NCI-H69 (cell line): ENCODE measurements around the gene ARID5A.
"Not testable (repeated sequence)": the region's sequence is repeated elsewhere in the genome, so short reads cannot be mapped to it uniquely, and the experiment has no call there.

ENCODE experiments used
- DNase-seq: peaks from one replicate; lab custom pipeline; 2025; lab: John Stamatoyannopoulos, UW

The ARID5A gene

DNA sequence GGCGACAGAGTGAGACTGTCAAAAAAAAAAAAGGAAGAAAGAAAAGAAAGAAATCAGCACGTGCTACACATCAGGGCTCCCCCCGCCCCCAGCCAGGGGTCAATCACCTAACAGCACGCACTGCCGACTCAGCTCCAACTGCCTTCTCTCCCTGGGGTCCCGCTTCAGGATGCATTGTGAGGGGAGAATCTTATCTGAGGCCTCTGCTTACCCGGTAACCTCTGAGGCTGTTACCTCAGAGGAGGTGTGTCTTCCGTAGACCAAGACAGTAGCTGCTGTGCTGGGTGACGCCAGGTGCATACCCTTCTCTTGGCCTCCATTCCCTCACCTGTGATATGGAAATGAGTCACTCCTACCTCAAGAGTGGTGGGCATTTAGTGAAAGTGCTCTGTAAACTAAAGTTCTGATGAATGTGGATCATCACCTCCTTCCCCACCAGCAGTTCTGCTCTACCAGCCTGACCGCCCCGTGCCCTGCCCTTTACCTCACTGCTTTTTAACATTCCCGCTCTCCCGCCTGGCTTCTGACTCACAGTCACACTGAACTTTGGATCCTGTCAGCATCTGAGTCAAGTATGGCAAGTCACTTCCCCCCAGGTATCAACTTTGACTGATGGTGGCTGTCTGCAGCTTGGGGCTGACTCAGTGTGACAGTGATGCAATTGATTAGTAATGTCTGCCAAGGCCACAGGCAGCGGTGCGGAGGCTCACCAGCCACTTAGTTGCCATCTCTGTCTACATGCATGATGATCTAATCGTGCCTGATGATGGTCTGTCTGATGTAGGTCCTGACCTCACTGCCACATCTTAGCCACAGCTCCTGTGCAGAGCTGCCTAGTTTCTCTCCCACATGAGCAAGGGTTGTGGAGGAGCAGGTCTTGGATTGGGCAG lies 20.1 kb downstream of the ARID5A start:
- peak; percentile 21 for DNase-seq

DNA sequence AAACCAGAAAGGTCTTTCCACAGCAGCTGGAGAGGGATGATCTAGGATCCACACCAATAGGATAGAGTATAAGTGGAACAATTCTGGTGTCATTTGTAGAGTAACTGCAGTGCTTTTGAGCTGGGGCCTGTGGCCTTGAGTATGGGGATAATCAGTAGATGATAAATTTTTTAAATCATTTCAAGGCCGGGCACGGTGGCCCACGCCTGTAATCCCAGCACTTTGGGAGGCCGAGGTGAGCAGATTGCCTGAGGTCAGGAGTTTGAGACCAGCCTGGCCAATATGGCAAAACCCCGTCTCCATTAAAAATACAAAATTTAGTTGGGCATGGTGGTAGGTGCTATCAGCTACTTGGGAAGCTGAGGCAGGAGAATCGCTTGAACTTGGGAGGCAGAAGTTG lies 20.9 kb downstream of the ARID5A start:
- DNase-seq: not testable (repeated sequence)

- no peak for DNase-seq
Measured at GRCh38 chr2:96558061-96558460, 21.5 kb downstream of the ARID5A start.

DNA sequence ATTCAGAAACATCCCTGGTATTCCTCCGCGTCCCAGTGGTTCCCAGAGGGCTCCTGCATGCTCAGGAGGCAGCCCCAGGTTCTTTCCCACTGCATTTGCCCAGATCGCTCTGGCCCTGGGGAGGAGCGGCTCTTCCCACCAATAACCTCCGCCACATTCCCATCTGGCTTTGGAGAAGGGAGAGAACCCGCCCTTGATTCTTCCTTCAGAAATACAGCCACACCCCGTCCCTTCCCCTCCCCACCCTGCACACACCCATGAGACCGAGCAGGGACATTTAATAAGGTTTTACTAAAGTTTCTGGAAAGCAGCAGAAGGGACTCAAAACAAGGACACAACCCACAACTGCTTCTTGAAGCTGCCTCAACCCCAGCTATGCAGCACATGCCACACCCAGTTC lies 21.9 kb downstream of the ARID5A start:
- no peak for DNase-seq

GRCh38 chr2:96564026-96564425 lies 27.5 kb downstream of the ARID5A start:
- no peak for DNase-seq

DNA sequence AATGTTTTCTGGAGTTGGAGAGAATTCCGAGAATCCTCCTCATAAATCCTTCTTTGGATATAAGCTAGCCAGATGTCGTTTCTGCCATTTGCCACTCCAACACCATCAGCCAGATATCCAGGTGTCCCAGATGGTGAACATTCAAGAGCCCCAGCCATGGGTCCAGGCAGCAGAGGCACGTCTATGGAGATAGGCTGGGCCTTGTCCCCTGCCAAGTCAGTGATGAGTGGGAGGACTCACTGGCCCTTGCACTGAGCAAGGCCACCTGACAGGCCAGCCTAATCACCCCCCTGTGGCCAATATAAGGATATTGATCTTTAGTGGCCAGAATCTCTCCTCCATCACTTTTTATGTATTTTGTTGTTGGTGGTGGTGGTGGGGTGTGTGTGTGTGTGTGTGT lies 28.0 kb downstream of the ARID5A start:
- no peak for DNase-seq

GRCh38 chr2:96565111-96565510 lies 28.6 kb downstream of the ARID5A start:
- DNase-seq: no peak

- DNase-seq: no peak
Measured at GRCh38 chr2:96568094-96568493, 31.5 kb downstream of the ARID5A start.

DNA sequence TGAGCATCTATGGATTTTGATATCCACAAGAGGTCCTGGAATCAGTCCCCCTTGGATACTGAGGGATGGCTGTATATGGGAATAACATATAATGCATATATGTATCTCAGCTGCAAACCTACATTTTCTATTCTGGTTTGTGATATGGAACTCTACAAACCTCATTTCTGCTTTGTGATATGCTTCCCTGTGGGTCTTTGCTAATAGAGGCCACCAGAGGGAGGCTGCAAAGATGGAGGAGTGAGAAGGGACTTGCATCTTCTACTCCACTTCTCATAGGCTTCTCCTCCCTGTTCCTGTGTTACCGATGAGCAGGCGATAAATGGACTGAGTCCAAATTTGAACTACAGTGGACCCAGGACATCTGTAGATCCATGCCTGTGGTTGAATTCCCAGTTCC lies 37.8 kb downstream of the ARID5A start:
- DNase-seq: no peak

DNA sequence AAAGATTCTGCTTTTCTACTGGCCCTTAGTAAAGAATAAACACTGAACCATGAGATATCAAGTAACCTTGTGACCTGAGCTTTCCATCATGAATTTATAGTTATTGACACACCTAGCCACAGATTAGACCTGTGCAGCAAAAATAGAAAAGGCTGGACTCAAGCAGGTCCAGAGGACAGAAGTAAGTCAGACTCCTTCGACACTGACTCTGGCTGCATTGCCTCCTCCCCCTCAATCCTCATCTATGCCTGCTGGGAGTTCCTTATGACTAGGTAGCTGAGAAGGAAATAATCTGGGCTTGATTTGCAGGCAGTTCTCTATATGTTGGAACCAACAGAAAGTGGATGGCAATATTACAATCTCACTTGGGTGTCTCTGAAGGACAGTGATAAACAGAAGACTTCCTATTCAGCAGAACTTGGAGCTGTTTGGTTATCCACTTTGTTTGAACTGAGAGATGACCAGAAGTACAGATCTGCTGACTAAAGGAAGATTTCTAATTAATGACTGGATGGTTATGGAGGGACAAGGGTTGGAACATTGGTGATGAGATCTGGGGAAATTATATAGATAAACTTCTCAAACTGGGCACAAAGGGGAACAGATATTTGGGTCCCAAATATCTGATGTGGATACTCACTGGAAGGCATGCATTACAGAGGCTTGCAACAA lies 39.4 kb downstream of the ARID5A start:
- DNase-seq: no peak

- DNase-seq: no peak
Measured at GRCh38 chr2:96577501-96577900, 40.9 kb downstream of the ARID5A start.

DNA sequence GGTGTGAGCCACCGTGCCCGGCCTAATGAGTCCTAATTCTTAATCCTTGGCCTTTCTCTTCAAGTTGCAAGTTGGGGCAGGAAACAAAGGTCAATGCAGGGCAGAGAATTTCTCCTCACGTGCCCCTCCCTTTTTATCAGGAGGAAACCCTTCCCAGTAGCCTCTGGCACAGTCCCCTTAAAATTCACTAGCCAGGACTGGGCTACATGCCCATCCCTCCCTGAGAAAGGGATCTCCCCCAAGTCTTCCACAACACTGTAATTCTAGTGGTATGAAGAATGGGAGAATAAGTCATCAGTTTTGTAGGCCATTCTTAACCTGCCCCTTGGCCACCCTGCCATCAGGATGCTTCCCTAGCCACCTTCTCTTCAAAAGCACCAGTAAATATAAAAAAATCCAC lies 42.2 kb downstream of the ARID5A start:
- no peak for DNase-seq

- DNase-seq: no peak
Measured at GRCh38 chr2:96579422-96579821, 42.9 kb downstream of the ARID5A start.

- peak; percentile 42 for DNase-seq
Measured at GRCh38 chr2:96580771-96581170, 44.2 kb downstream of the ARID5A start.

DNA sequence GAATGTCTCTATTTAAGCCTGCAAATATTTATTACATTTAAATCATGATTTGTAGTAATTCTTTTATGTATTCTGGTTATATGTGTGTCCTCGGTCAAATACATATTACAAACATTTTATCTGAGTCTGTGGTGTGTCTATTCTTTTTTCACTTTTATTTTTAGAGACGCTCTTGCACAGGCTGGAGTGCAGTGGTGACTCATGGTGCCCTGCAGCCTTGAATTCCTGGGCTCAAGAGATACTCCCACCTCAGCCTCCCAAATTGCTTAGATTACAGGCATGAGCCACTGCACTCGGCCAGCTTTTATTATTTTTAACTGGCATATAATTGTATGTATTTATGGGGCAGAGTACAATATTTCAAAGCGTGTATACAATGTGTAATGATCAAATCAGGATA lies 47.5 kb downstream of the ARID5A start:
- DNase-seq: no peak

DNA sequence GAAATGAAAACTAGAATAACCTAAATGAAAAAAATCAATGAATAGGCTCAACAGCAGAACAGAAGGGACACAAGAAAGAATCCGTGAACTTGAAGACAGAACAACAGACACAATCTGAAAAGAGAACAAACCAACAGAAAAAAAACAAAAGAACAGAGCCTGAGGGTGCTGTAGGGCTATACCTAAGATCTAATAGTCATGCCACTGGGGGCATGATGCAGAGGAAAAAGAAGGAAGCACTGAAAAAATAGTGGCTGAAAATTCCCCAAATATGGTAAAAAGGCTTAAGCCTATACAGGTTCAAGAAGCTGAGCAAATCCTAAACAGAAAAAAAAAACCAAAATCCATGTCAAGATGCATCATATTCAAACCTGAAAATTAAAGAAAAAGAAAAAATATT lies 51.3 kb downstream of the ARID5A start:
- no peak for DNase-seq

DNA sequence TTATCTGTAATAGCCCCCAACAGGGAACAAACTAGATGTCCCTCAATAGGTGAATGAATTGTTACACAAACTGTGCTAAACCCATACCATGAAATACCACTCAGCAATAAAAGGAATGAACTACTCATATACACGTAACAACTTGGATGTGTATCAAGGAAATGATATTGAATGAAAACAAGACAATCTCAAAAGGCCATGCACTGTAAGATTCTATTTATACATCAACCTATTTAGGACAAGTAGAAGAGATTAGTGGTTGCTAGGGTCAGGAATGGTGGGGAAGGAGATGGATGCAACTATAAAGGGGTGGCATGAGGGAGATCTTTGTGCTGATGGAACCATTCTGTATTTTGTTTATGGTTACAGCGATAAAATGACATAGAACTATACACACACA lies 54.5 kb downstream of the ARID5A start:
- no peak for DNase-seq

DNA sequence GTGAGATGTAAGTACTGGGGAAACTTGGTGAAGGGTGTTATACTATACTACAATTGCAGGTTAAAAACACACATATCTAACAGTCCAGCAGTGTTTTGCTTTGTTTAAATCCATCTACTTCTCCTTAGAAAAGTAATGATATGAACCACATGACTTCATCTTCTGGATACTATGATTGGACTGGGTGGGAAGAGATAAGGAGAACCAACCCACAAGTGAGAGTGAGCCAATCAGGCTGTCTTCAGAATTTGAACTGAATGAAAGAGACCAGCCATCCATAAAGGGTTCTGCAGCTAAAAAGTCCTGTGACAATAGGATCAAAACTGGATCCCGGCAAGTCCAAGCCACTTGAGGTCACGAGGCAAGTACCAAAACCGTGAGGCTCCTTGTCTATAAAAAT lies 54.9 kb downstream of the ARID5A start:
- DNase-seq: no peak

DNA sequence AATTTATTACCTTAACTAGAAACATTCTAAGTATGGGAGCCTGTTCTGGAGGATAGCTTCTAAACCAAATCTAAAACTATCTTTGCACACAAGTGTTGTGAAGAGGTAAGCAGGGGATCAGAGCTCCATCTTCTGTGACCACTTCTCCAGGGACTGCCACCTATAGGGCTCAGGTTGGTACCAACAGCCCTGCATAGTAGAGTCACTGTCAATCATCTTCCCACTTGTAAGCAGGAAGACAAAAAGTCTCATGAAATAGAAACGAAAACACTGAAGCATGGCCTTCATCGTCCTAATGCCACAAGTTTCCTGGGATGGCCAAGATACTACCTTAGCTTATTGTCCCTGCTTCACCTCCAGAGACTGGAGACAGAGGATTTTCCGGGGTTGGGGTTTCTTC lies 57.7 kb downstream of the ARID5A start:
- no peak for DNase-seq

DNA sequence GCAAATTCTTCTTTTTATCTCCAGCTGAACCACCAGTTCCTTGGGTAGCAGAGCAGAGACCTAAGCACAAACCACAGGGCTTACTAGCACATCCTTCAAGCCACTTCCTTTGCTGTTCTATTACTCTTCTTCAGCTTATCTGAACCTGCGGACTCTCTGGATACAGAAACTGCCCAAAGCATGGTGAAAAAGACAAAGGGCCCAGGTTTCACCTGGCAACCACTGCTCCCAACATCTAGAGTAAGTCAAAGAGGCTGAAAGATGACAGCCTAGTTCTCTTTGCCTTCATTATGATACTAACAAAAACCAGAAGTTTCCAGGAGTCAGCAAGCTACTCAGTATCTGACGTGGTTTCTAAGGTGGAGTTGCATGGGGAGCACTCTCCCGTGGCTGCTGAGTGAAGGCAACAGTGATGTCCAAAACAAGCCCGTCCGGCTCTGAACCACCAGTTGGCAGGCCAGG lies 58.2 kb downstream of the ARID5A start:
- DNase-seq: no peak

- DNase-seq: no peak
Measured at GRCh38 chr2:96596596-96596995, 60.0 kb downstream of the ARID5A start.

DNA sequence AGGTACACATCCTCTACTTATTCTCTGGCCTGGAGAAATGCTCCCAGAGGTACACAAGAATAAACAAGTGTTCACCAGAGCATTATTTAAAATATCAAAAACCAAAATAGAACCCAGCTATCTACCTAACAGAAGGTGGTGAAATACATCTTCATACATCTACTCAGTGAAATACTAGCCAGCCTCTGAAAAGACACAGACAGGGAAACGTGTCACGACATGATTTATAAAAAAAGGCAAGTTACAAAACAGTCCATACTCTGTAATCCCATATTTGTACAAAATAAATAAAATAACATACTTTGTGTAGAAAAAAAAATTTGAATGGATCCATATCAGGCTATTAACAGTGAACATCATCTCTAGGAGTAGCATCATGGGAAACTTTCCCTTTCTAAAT lies 63.4 kb downstream of the ARID5A start:
- no peak for DNase-seq
